Measurements from ENCODE around the gene CD8B.
A peak's percentile ranks its signal among the peaks of the same experiment; 100 is the strongest.
"Not testable (repeated sequence)": the region's sequence is repeated elsewhere in the genome, so short reads cannot be mapped to it uniquely, and the experiment has no call there.

CD8B gene

GRCh38 chr2:86861628-86862379 is at the start of gene CD8B:
CD8B (minus strand) TSS chr2:86861886; CDS start chr2:86861865, 21 bp downstream.
- DNase-seq (ENCODE audit: low read depth): not testable (repeated sequence)

GRCh38 chr2:86905868-86906267 is 44.2 kb upstream of the CD8B start:
- DNase-seq (ENCODE audit: low read depth): not testable (repeated sequence)

- peak; percentile 12 for DNase-seq (ENCODE audit: low read depth)
These were observed 39.0 kb upstream of the CD8B start for GRCh38 chr2:86900687-86901086.

- not testable (repeated sequence) for DNase-seq (ENCODE audit: low read depth)
These were observed 24.3 kb upstream of the CD8B start for GRCh38 chr2:86886026-86886425.

GRCh38 chr2:86882865-86883264 is 21.2 kb upstream of the CD8B start:
- not testable (repeated sequence) for DNase-seq (ENCODE audit: low read depth)

- DNase-seq (ENCODE audit: low read depth): not testable (repeated sequence)
These were observed 20.5 kb upstream of the CD8B start for GRCh38 chr2:86882118-86882665.

GRCh38 chr2:86878986-86879385 is 17.3 kb upstream of the CD8B start:
- peak; percentile 17 for DNase-seq (ENCODE audit: low read depth)

GRCh38 chr2:86870941-86871340 is 9.3 kb upstream of the CD8B start:
- not testable (repeated sequence) for DNase-seq (ENCODE audit: low read depth)

GRCh38 chr2:86868895-86869468 is 7.3 kb upstream of the CD8B start:
- DNase-seq (ENCODE audit: low read depth): not testable (repeated sequence)

- not testable (repeated sequence) for DNase-seq (ENCODE audit: low read depth)
These were observed 656 bp upstream of the CD8B start for GRCh38 chr2:86862380-86862703.

GRCh38 chr2:86861175-86861574 is 511 bp downstream of the CD8B start:
- DNase-seq (ENCODE audit: low read depth): not testable (repeated sequence)

- DNase-seq (ENCODE audit: low read depth): not testable (repeated sequence)
These were observed 1.1 kb downstream of the CD8B start for GRCh38 chr2:86860573-86860972.

- not testable (repeated sequence) for DNase-seq (ENCODE audit: low read depth)
These were observed 4.0 kb downstream of the CD8B start for GRCh38 chr2:86857688-86858087.

- DNase-seq (ENCODE audit: low read depth): not testable (repeated sequence)
These were observed 5.2 kb downstream of the CD8B start for GRCh38 chr2:86856498-86856897.

GRCh38 chr2:86855981-86856380 is 5.7 kb downstream of the CD8B start:
- peak; percentile 4 for DNase-seq (ENCODE audit: low read depth)

- not testable (repeated sequence) for DNase-seq (ENCODE audit: low read depth)
These were observed 10.1 kb downstream of the CD8B start for GRCh38 chr2:86851581-86851980.

- not testable (repeated sequence) for DNase-seq (ENCODE audit: low read depth)
These were observed 19.0 kb downstream of the CD8B start for GRCh38 chr2:86842607-86843234.

GRCh38 chr2:86841330-86841729 is 20.4 kb downstream of the CD8B start:
- DNase-seq (ENCODE audit: low read depth): not testable (repeated sequence)

GRCh38 chr2:86839871-86840548 is 21.7 kb downstream of the CD8B start:
- not testable (repeated sequence) for DNase-seq (ENCODE audit: low read depth)

GRCh38 chr2:86839455-86839854 is 22.2 kb downstream of the CD8B start:
- DNase-seq (ENCODE audit: low read depth): not testable (repeated sequence)

- DNase-seq (ENCODE audit: low read depth): not testable (repeated sequence)
These were observed 24.0 kb downstream of the CD8B start for GRCh38 chr2:86837714-86838113.

Measured in ELR (cell line).